ENCODE results near the gene MRE11. TPM values are rescaled to one million over a fixed set of nuclear protein-coding genes. Genes with fewer than 3 reads are reported as not detected.
"Not testable (repeated sequence)": the region's sequence is repeated elsewhere in the genome, so short reads cannot be mapped to it uniquely, and the experiment has no call there.

Gene MRE11
- total and polyA plus RNA-seq, 9 donors: 5.6 to 23.5 (median 18.4) TPM

- Histone ChIP-seq H3K27ac (no peak overlapping the region), H3K4me1 (ENCODE audit: insufficient read depth) (no peaks in the 10 kb centered on the region), H3K27me3 (no peaks in the 10 kb centered on the region), H3K9me3 (no peaks in the 10 kb centered on the region), H3K36me3 (no peaks in the 10 kb centered on the region), H3K4me3 (no peak overlapping the region)
- WGBS, 3 donors: 53 to 75% (median 70%) methylated on average over 2 of the region's 2 CpGs
- no peak for DNase-seq
- TF ChIP-seq EP300 (IDR thresholded peaks at IDR 0.05): no peak
- no peak for TF ChIP-seq CTCF (IDR thresholded peaks at IDR 0.05)
- TF ChIP-seq POLR2A (IDR thresholded peaks at IDR 0.05): no peak
- intact Hi-C loops (cut with DNase I): no loop called here
These were observed 19.4 kb upstream of the MRE11 start for GRCh38 chr11:94513091-94513490.

- Histone ChIP-seq H3K4me1 (ENCODE audit: insufficient read depth) (no peaks in the 10 kb centered on the region), H3K27me3 (no peaks in the 10 kb centered on the region), H3K9me3 (no peaks in the 10 kb centered on the region), H3K36me3 (no peaks in the 10 kb centered on the region), H3K27ac (no peak within 1 kb of the TSS), H3K4me3 (peak within 1 kb of the TSS; percentile 47)
- intact Hi-C loops (cut with DNase I): no loop called here
- TF ChIP-seq CTCF (IDR thresholded peaks at IDR 0.05) (no peak), POLR2A (IDR thresholded peaks at IDR 0.05) (no peak), EP300 (IDR thresholded peaks at IDR 0.05) (no peak)
- 14 to 17% (median 15%) methylated on average over 51 to 53 of the region's 53 CpGs for WGBS, 3 donors
- peak; percentile 51 to 76 (median 65) for DNase-seq
These were observed 18.5 kb upstream of the MRE11 start, which contains the start of gene C11orf97 for GRCh38 chr11:94511932-94512781. Gene C11orf97 (plus strand): TSS chr11:94512461. CDS start chr11:94512529, 68 bp downstream.

- no peak overlapping the region for H3K4me3 ChIP-seq
- no peaks in the 10 kb centered on the region for H3K9me3 ChIP-seq
- H3K36me3 ChIP-seq: no peaks in the 10 kb centered on the region
- WGBS, 3 donors: 54 to 72% (median 67%) methylated on average over 4 of the region's 4 CpGs
- DNase-seq: no peak
- intact Hi-C loops (cut with DNase I): loop anchor here in 2 of 4 donors (10.0 kb wide), 1 partner anchor 613 kb away; no protein-coding TSS in a partner anchor
- H3K27ac ChIP-seq: no peak overlapping the region
- H3K27me3 ChIP-seq: no peaks in the 10 kb centered on the region
- no peak for TF ChIP-seq EP300 (IDR thresholded peaks at IDR 0.05)
- TF ChIP-seq POLR2A (IDR thresholded peaks at IDR 0.05): no peak
- TF ChIP-seq CTCF (IDR thresholded peaks at IDR 0.05): no peak
- no peaks in the 10 kb centered on the region for H3K4me1 ChIP-seq (ENCODE audit: insufficient read depth)
These were observed 13.8 kb upstream of the MRE11 start for GRCh38 chr11:94507485-94507884.

GRCh38 chr11:94506513-94506912, 12.9 kb upstream of the MRE11 start:
- 71 to 84% (median 78%) methylated on average over 5 of the region's 5 CpGs for WGBS, 3 donors
- H3K4me1 ChIP-seq (ENCODE audit: insufficient read depth); H3K27ac ChIP-seq; H3K4me3 ChIP-seq; H3K27me3 ChIP-seq; DNase-seq; H3K9me3 ChIP-seq; H3K36me3 ChIP-seq: not testable (repeated sequence)
- intact Hi-C loops (cut with DNase I): loop anchor here in 2 of 4 donors (10.0 kb wide), 1 partner anchor 612 kb away; no protein-coding TSS in a partner anchor
